ENCODE data around the gene METTL26.

Gene METTL26

GRCh38 chr16:638034-638543 lies 2.0 kb upstream of the METTL26 start:
- no peak for DNase-seq (ENCODE audit: low read depth in 2 of 2)

- peak; percentile 85 to 87 for DNase-seq (ENCODE audit: low read depth in 2 of 2)
These were observed 1.2 kb upstream of the METTL26 start for GRCh38 chr16:637081-638018.

DNA sequence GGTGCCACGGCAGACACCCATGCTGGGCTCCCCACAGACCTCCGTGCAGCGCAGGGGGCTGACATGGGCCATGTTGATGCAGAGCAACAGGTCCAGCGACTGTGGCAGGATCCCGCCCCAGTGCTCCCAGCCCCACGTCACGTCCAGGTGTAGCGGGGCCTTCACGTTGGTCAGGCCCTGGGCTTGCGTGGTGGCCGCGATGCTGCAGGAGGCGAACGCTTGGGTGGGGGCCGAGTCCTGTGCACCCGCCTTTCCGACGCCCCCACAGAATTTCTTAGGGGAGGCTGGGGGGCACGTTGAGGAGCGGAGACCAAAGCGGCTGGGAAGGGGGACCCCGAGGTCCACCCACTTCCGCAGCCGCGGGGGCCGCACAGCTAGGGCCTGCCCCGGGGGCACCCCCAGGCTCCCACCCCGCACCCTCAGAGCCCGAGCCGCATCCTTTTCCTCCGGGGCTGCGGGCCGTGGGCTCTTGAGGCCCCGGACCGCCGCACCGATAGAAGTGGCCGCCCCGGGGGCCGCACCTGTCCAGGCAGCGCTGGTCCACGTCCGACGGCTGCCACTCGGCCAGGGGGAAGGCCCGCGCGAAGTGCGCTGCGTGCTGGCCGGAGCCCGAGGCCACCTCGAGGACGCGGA lies 416 bp downstream of the METTL26 start:
- no peak for DNase-seq (ENCODE audit: low read depth in 2 of 2)

DNA sequence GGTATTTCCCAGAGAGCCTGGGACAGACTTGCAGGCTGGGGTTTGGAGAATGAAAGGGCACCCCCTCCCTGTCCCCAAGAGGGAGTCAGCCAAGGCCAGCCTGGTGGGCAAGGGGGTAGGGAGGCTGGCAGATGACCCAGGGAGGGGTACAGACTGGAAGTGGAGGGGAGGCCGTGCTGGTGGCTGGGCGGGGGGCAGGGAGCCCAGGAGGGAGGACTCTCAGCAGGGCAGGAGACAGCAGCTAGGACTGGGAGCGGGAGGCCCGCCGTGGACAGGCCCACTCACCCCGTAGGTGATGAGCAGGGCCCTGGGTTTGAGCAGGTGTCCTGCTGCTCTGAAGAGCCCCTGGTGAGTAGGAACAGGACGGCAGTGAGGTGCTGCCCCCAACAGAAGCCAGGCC lies 1.1 kb downstream of the METTL26 start:
- DNase-seq (ENCODE audit: low read depth in 2 of 2): no peak

DNA sequence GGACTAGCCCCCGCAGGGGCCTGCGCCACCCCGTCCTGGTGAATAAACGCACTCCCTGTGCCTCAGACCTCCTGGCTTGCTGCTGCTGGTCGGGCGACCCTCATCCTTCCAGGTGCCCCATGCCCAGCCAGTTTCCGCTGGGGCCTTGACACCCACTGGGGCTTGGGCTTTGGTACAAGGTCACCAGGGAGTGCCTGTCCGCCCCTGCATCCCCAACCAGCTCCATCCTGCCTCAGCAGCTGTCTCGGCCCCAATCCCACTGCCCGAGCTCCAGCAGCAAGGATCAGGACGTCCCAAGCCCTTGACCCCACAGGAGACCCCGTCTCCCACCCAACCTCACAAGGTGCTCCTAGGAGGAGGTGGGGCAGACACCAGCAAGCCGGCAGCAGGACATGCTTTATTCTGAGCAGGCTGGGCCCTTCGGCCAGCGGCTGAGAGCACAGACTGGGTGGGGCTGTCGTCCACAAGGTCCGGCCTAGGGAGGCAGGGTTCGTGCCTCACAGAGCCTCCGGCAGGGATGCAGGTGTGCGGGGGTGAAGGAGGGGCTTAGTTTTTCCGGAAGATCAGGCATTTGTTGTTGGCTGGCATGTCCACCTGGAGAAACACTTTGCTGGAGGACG lies 1.9 kb downstream of the METTL26 start:
- DNase-seq (ENCODE audit: low read depth in 2 of 2): no peak

DNA sequence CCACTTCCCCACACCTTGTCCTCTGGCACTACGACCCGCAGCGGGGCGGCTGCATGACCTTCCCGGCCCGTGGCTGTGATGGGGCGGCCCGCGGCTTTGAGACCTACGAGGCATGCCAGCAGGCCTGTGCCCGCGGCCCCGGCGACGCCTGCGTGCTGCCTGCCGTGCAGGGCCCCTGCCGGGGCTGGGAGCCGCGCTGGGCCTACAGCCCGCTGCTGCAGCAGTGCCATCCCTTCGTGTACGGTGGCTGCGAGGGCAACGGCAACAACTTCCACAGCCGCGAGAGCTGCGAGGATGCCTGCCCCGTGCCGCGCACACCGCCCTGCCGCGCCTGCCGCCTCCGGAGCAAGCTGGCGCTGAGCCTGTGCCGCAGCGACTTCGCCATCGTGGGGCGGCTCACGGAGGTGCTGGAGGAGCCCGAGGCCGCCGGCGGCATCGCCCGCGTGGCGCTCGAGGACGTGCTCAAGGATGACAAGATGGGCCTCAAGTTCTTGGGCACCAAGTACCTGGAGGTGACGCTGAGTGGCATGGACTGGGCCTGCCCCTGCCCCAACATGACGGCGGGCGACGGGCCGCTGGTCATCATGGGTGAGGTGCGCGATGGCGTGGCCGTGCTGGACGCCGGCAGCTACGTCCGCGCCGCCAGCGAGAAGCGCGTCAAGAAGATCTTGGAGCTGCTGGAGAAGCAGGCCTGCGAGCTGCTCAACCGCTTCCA lies 2.6 kb downstream of the METTL26 start:
- DNase-seq (ENCODE audit: low read depth in 2 of 2): no peak

GRCh38 chr16:632486-633335 lies 3.4 kb downstream of the METTL26 start:
- no peak for DNase-seq (ENCODE audit: low read depth in 2 of 2)

- DNase-seq (ENCODE audit: low read depth in 2 of 2): no peak
These were observed 4.2 kb downstream of the METTL26 start for GRCh38 chr16:631808-632358.

- DNase-seq (ENCODE audit: low read depth in 2 of 2): no peak
These were observed 5.2 kb downstream of the METTL26 start, which contains the start of gene WFIKKN1 for GRCh38 chr16:630815-631405. WFIKKN1 (plus strand) TSS chr16:630985; CDS start chr16:631254, 269 bp downstream.

GRCh38 chr16:630249-630814 lies 5.8 kb downstream of the METTL26 start:
- DNase-seq (ENCODE audit: low read depth in 2 of 2): no peak

DNA sequence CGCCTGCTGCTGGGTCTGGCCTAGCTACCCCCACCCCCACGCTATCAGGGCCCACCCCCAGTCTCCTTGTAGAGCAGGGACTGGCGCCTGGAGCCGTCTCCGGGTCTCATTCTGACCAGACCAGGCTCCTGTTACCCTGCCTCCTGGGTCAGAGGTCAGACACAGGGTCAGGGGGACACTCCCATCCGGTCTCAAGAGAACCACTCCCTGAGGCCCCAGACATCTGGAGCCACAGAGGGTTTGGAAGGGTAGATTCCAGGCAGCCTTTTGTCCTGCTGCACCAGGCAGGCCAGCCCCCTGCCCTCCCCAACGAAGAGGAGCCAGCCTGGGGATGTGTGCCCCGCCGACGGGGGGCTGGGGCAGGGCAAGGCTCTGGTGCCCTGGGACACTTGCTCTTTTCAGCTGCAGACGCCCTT lies 6.3 kb downstream of the METTL26 start:
- DNase-seq (ENCODE audit: low read depth in 2 of 2): no peak

- no peak for DNase-seq (ENCODE audit: low read depth in 2 of 2)
These were observed 6.8 kb downstream of the METTL26 start for GRCh38 chr16:629185-629832.

GRCh38 chr16:628321-629061 lies 7.6 kb downstream of the METTL26 start:
- no peak for DNase-seq (ENCODE audit: low read depth in 2 of 2)

DNA sequence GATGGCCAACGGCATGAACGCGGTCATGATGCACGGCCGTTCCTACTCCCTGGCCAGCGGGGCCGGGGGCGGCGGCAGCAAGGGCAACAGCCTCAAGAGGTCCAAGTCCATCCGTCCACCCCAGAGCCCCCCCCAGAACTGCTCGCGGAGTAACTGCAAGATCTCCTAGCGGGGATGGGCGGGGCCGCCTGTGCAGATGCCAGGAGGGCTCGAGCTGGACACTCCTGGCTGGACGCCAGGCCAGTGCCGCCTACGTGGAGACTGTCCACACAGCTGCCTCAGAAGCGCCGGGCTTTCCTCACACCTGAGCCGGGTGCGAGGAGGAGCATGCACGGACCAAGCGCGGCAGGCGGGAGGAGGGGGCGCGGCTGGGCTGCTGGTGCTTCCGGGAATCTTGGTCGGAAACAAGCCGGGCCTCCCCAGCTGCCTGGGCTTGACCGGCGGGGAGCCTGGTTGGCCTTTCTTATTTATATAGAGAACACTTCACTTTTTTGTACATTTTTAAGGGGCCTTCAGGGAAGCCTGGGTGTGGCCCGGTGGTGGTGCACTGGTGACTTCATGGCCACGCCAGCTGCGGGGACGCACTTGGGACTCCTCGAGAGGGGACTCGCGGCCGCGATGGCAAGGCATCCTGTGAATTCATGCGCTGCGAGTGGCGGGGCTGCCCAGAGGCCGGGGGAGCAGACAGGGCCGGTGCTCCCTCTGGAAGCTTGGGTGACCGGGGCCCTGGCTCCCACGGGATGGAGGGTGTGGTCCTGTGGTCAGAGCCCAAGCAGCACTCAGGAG lies 8.5 kb downstream of the METTL26 start:
- no peak for DNase-seq (ENCODE audit: low read depth in 2 of 2)

GRCh38 chr16:626787-627453 lies 9.2 kb downstream of the METTL26 start:
- no peak for DNase-seq (ENCODE audit: low read depth in 2 of 2)

- no peak for DNase-seq (ENCODE audit: low read depth in 2 of 2)
These were observed 9.9 kb downstream of the METTL26 start for GRCh38 chr16:625977-626765.

Measured in stimulated activated CD8-positive, alpha-beta memory T cell treated with anti-CD3 and anti-CD28 coated beads, Interleukin-2, amount 100 ng/mL, for 48 hours (primary cell).